ENCODE data around the gene CEP83.

- TF ChIP-seq TARDBP (IDR thresholded peaks at IDR 0.05): no peak
- TF ChIP-seq TAF1 (IDR thresholded peaks at IDR 0.05; ENCODE audit: control insufficient read depth, extremely low read depth, insufficient read depth, low read length, severe bottlenecking): no peak
- TF ChIP-seq WHSC1 (IDR thresholded peaks at IDR 0.05; ENCODE audit: low read length): no peak
- TF ChIP-seq MNT (conservative IDR thresholded peaks at IDR 0.05): no peak
- TF ChIP-seq HIVEP1 (CRISPR knock-in tag; IDR thresholded peaks at IDR 0.05): no peak
- no peak for TF ChIP-seq CTCF (IDR thresholded peaks at IDR 0.05 in 2 of 3, conservative IDR thresholded peaks at IDR 0.05 in 1 of 3; ENCODE audit: insufficient read depth in 2 of 3, low read depth in 1 of 3, low read length in 3 of 3)
These were observed 9.9 kb upstream of the CEP83 start for GRCh38 chr12:94469522-94469921.

Measured in K562 (cell line).